GM21786 (cell line): ENCODE data around the gene ZNF606.
"Not testable (repeated sequence)": the region's sequence is repeated elsewhere in the genome, so short reads cannot be mapped to it uniquely, and the experiment has no call there.

Experiments used
- ATAC-seq: cut with Tn5 transposase; IDR thresholded peaks from one replicate; pipeline ENCODE4 v1.9.1; 2021; ENCODE audit not compliant: unreplicated experiment

ZNF606 gene

DNA sequence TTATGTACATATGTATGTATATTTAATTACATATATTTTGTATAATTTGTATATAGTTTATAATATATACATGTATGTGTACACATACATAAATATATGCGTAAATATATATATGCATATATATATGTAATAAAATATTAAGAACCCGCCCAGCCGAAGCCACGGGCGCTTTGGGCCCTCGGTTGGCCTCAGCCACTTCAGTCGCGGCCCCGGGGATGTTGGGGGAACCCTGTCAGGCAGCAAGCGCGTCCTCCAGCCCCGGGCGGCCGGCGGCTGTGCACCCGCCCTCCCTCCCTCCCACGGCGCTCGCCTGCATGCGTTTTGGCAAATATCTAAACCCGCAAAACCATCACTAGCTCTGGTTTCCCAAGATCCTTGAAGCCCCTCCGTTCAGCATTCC, 7.9 kb upstream of the ZNF606 start:
- ATAC-seq, result no peak

DNA sequence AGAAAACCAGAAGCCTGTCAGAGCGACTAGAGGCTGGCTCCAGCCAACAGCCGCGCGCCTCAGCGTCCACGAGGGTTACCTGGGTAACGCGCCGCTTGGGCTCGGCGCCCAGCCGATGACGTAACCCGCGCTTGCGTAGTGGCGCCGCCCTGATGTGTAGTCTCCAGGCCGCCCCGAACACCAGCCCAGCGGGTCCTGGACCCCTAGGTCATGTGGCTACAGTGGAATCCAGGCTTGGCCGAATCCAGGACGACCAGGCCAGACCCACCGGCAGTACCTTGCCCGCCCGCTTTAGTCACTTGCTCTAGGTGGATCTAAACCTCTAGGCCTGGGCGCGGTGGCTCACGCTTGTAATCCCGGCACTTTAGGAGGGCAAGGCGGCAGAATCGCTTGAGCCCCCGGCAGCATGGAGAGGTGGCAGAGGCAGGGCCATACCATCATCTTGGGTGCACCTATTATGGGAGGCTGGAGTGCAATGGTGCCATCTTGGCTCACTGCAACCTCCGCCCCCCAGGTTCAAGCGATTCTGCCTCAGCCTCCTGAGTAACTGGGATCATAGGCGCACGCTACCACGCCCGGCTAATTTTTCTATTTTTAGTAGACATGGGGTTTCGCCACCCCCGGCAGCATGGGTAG, 7.2 kb upstream of the ZNF606 start:
- ATAC-seq, result no peak

DNA sequence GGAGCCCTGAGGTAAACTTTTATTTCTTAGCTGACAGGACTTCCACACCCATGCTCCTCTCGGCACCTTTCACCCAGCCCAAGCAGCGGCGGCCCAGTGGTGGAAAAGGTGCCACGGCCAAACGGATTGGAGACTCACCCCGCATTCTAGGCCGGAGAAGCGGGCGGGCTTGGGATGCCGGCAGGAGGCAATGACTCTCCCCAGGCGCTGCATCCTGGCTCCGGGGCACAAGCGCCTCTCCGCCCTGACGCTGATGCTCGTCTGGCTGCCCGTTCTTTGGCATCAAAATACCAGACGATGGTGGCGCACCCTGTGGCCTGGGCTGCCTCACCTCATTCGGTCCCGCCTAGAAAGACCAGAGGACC, 6.7 kb upstream of the ZNF606 start:
- ATAC-seq, result no peak

DNA sequence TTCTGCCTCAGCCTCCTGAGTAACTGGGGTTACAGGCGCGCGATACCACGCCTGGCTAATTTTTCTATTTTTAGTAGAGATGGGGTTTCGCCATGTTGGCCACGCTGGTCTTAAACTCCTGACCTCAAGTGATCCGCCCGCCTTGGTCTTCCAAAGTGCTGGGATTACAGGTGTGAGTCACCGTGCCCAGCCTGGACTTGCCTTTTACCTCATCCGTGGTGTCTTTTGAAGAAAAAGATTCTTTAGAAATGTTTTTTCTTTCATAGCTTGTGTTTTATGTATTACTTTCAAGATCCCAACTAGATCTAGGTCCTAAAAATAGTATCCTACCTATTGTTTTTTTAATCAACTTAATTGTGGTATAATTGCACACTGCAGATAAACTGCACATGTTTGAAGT, 6.3 kb upstream of the ZNF606 start:
- ATAC-seq, result not testable (repeated sequence)

DNA sequence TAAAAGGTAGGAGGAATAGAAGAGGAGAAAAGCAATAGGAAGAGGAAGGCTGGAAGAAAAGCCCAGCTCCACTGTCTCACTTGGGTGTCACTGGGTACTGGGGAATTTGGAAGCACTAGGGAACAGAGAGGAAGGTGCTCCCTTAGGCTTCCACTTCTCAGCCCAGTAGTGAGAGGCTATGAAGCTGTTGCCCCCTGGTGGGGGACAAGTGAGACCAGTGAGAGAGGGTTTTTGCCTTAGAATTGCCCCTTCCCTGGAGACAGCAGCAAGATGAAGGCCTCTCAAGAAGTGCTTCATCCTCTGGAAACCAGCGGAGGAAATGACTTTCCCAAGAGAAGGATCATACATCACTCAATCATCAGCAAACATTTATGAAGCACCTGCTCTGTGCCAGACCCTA, 4.7 kb upstream of the ZNF606 start:
- ATAC-seq, result no peak

DNA sequence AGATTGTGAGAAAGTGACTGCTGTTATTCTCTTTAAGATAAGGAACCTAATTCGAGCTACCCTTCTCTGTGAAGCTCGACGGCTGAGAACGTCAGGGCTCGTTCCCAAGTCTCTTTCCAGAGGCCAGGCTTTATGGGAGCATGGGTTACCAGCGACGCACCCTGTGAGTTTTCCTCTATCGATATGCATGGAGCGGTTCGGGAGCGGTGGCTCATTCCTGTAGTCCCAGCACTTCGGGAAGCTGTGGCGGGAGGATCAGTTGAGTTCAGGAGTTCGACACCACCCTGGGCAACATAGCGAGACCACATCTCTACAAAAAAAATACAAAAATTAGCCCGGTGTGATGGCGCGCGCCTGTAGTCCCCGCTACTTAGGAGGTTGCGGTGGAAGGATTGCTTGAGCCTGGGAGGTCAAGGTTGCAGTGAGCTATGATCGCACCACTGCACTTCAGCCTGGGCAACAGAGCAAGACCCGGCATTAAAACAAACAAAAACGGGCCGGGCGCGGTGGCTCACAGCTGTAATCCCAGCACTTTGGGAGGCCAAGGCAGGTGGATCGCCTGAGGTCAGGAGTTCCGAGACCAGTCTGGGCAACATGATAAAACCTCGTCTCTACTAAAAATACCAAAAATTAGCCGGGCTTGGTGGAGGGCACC, 681 bp upstream of the ZNF606 start:
- no peak for ATAC-seq

DNA sequence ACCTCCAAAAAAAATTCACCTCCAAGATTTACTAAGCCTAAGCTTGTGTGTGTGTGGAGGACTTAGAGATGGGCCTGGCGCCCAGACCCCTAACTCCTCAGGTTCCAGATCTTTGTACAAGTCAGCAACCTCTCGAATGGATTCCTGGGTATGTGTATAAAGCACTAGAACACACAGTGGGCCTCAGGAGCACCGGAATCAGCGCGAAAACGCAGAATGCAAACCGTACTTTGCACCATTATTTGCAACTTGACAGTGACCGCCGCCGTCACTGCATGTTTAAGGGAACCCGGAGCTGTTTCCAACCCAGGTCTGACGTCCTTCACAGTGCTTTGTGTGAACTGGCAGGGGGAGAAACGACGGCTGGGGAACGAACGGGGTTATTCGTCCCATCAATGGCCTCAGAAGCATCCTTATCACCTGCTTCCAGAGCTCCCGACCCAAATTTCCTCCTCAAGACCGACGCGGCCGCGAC, 688 bp downstream of the ZNF606 start:
- peak; percentile 10 for ATAC-seq

DNA sequence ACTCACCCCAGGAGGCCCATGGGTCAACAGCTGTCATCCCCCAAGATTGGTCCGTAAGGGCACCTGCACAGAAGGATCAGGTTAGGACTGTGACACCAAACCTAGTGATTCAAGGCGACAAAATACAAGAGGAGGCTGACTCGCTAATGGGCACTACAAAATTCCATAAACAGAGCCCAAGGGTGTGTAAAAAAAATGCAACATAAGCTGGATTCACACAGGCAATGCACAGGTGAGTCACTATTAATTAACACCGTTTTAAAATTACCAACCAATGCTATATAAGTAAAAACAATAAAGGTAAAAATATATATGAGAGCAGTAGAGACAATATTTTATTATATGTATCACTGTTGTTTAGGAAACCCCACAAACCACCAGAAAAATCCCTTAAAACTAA, 1.9 kb downstream of the ZNF606 start:
- no peak for ATAC-seq

DNA sequence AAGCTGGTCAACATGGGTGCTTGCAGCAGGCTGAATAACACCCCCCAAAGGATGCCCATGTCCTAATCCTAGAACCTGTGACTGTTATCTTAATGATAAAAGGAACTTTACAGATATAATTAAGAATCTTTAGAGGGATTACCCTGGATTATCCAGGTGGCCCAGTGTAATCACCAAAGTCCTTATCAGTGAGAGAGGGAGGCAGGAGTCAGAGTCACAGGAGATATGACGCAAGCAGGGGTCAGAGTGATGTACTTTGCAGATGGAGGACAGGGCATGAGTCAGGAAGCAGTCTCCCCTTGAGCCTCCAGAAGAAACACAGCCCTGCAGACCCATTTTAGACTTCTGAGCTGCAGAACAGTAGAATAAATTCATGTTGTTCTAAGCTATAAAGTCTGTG, 9.8 kb downstream of the ZNF606 start:
- no peak for ATAC-seq

DNA sequence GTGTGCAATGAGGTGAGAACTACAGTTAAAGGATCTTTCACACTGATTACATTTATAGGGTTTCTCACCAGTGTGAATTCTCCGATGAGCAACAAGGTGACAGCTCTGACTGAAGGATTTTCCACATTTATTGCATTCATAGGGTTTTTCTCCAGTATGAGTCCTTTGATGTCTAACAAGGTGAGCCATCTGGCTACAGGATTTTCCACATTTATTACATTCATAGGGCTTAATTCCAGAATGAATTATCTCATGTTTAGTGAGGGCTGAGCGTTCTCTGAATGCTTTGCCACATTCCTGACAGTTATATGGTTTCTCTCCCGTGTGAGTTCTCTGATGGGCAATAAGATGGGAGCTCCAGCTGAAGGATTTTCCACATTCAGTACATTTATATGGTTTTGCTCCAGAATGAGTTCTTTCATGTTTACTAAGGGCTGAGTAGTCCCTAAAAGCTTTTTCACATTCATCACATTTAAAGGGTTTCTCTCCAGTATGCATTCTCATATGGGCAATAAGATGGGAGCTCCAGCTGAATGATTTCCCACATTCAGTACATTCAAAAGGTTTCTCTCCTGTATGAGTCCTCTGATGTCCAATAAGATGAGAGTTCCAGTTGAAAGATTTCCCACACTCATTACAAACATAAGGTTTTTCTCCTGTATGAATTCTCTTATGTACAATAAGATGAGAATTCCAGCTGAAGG, 23.9 kb downstream of the ZNF606 start:
- ATAC-seq, result no peak

DNA sequence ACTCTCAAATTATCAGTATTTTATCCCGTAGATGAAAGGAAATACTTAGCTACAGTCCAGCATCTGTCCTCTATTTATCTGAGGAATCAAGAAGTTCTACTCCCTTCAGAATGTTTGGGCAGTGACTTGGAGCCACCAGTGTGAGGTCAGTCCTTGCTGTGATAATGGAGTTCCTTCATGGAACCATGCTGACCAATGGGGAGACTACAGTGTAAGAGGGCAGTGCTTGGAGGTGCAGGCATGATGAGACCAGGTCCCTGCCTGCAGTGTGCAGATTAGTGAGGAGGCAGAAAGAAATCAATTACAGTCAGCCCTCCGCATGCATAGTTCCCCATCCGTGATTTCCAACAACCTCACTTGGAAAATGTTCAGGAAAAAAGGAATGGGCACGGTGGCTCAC, 28.2 kb downstream of the ZNF606 start, which contains the start of gene C19orf18:
Gene C19orf18 (minus strand): TSS at position 101 of the 400 bp plus-strand sequence. CDS start 102 bp downstream, outside the sequence.
- ATAC-seq, result no peak

DNA sequence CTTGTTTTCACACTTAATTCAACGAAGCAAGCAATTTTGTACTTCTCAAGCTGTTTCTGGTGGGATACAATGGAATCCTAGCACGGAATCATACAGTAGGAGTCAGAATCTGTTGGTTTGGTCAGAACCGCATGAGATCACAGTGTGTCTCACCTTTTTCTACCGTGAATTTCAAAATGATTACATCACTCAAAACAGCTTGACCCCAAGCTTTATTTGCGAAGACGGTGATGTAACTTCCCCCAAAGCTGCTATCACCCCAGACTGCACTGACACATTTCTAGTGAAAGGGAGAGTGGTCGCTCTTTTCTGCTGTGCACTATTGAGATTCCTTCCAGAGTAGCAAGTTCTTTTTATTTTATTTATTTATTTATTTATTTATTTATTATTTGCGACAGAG, 37.9 kb downstream of the ZNF606 start:
- ATAC-seq, result no peak

DNA sequence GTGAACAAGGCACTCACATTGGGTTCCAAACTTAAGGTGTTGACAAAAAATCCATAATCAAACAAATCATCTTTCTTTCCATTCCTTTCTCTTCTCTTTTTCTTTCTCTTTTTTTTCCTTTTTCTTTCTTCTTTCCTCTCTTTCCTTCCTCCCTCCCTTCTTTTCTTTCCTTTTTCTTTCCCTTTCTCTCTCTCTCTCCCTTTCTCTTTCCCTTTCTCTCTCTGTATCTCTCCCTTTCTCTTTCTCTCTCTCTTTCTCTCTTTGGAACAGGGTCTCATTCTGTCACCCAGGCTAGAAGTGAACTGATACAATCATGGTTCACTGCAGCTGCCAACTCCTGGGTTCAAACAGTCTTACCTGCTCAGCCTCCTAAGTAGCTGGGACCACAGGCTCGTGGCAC, 40.8 kb downstream of the ZNF606 start:
- no peak for ATAC-seq

DNA sequence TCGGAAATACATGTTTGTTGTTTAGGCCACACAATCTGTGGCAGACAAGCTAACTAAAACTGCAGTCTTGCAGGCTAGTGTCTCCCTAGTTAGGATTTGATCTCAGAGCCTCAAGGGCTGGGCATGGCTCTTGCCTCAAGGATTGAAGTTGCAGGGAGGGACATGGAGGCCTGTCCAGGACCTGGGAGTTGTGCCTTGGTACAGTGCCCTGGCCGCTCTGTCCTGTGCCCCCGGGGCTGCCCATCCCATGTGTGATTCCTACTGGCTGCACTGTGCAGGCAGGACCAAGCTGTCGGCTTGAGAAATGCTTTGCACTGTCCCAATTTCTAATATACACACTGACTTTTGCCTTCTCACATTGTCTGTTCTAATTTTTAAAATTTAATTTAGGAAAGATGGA, 47.6 kb downstream of the ZNF606 start:
- no peak for ATAC-seq

DNA sequence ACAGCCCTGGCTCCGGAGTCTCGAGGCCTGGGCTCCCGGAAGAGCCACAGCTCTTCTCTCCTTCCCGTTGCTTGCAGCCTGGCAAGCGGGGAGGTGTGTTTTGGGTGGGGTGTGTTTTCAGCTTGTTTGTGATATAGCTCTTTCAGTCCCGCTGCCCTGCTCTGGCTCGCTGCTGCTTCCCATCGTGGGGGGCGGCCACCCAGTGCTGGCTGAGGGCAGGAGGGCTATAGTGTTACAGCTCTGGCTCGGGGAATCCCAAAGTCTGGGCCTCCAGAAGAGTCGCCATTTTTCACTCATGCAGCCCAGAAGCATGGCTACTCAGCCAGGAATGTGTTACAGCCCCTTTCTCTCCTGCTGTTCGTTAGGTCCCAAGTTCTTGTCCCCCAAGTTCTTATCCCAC, 52.9 kb downstream of the ZNF606 start:
- ATAC-seq, result no peak

DNA sequence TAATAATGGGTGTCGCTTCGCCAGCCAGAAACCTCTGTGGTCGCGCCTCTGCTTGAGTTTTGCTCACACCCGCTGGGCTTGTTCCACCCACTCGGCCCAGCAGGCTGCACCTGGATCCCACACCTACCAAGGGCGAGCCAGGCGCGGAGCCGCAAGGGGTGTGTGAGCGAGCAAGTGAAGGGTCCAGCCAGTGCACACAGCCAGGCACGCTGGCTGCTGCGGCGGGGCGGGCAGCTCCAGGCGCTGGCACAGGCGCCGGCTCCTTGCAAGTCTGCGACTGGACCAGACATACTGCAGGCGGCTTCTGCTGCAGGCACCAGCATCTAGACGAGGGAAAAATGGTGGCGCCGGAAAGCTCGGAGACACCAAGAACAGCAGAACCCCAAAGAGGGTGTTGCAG, 53.3 kb downstream of the ZNF606 start:
- no peak for ATAC-seq

DNA sequence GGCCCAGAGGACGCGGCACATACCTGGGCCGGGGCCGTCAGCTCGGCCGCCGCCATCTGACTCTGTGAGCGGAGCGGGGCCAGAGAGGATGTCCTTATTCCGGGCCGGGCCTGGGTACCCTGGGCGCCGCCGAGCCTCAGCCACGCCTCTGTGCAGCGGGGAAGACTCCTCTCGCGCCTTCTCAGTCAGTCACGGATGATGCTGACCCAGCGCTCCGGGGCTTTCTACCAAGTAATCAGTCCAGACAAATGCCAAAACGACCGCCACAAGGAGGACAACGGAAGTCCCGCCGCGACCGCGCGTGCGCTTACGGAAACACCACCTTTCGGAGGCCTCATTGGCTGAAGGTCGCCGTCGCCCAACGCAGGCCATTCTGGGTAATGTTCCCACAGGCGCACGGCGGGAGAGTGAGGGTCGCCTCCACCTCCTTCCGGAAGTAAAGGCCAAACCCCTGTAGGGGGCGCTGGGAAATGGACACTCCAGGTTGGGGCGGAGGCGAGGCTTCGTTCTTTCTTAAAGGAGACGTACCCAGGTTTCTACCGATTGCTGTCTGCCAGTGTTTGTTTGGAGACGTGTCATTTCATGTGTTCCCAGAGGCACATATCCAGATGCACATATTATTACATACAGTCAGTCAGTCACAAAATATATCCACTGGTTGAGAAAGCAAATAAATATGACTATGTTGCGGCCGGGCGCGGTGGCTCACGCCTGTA, 55.0 kb downstream of the ZNF606 start, which contains the start of gene ZNF256:
Gene ZNF256 (minus strand): TSS at position 288 of the 716 bp plus-strand sequence. CDS start 232 bp downstream, at position 56.
- ATAC-seq, result peak; percentile 92

DNA sequence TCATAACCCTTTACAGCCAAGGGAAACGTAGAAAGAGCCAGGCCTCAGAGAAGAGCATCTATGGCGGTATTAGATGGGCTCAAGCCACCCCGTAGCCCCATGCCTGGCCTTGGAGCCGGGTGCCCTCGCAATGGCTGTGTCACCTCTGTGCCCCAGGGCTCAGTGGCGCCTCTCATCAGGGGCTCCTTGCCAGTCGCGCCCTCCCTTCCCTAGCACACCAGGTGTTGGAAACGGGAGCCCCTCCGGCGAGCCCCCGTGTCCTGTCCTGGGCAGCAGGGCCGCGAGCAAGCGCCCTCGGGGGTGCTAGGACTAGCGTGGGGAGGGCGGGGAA, 55.6 kb downstream of the ZNF606 start:
- ATAC-seq, result no peak

DNA sequence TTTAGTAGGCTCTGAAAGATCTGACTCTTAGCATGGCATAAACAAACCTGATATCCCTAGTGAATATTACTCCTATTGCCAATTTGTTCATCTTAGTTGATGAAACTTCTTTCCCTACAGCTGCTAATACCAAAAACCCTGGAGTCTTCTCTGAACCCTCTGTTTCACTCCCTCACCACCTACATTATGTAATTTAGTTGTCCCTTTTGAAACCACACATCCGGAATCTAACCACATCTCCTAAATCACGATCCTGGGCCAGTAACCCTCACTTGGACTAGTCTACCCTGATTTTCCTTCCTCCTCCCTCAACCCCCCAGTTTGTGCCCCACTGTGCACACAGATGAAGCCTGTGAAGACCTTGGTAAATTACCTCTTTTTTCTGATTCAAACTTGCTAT, 56.3 kb downstream of the ZNF606 start:
- ATAC-seq, result no peak

DNA sequence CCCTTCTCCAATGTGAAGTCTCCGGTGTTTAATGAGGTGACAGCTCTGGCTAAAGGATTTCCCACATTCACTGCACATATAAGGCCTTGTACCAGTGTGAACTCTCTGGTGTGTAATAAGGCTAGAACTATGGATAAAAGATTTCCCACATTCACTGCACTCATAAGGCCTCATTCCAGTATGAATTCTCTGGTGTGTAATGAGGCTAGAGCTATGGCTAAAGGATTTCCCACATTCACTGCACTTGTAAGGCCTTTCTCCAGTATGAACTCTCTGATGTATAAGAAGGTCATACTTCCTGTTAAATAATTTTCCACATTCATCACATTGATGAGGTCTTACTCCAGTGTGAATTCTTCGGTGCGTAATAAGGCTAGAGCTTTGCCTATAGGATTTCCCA, 61.0 kb downstream of the ZNF606 start:
- ATAC-seq, result no peak

DNA sequence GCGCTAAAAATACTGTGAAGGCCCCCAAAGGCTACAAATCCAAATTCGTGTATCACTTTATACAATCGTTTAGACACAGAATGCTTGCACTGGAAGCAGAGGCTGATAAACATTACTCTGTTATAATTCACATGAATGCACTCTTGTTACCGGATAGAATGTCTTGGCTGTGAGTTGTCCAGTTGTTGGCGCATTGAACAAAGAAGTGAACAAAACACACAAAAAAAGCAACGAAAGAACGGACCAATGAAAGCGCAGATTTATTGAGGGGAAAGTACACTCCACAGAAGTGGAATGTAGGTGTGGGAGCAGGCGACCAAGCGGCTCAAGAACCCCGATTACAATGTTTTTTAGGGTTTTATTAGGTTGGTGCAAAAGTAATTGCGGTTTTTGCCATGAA, 66.9 kb downstream of the ZNF606 start:
- no peak for ATAC-seq
